ENCODE measurements around the gene STRIP2.
"Not testable (repeated sequence)": the region's sequence is repeated elsewhere in the genome, so short reads cannot be mapped to it uniquely, and the experiment has no call there.

The STRIP2 gene

GRCh38 chr7:129465080-129465479, 30.8 kb downstream of the STRIP2 start:
- Histone ChIP-seq H3K9ac (ENCODE audit: low read length) (no peak overlapping the region), H3K4me3 (ENCODE audit: low read length) (no peak overlapping the region), H3K4me1 (ENCODE audit: control insufficient read depth, insufficient read depth, low read length) (no peaks in the 10 kb centered on the region), H3K27ac (ENCODE audit: low read depth, low read length) (no peak overlapping the region), H3K36me3 (ENCODE audit: control insufficient read depth, insufficient read depth, low read length) (no peaks in the 10 kb centered on the region), H3K27me3 (ENCODE audit: control insufficient read depth, insufficient read depth, low read length) (no peaks in the 10 kb centered on the region)

GRCh38 chr7:129466796-129467195, 32.6 kb downstream of the STRIP2 start:
- Histone ChIP-seq H3K4me1 (ENCODE audit: control insufficient read depth, insufficient read depth, low read length) (no peaks in the 10 kb centered on the region), H3K27ac (ENCODE audit: low read depth, low read length) (no peak overlapping the region)

GRCh38 chr7:129468087-129468486, 33.9 kb downstream of the STRIP2 start:
- Histone ChIP-seq H3K27me3 (ENCODE audit: control insufficient read depth, insufficient read depth, low read length) (no peaks in the 10 kb centered on the region), H3K9ac (ENCODE audit: low read length) (no peak overlapping the region), H3K4me1 (ENCODE audit: control insufficient read depth, insufficient read depth, low read length) (no peaks in the 10 kb centered on the region), H3K4me3 (ENCODE audit: low read length) (no peak overlapping the region), H3K27ac (ENCODE audit: low read depth, low read length) (no peak overlapping the region), H3K36me3 (ENCODE audit: control insufficient read depth, insufficient read depth, low read length) (no peaks in the 10 kb centered on the region)

More at GRCh38 chr7:129466796-129467195, 32.6 kb downstream of the STRIP2 start:
- H3K9ac ChIP-seq (ENCODE audit: low read length): no peak overlapping the region
- no peak overlapping the region for H3K4me3 ChIP-seq (ENCODE audit: low read length)
- no peaks in the 10 kb centered on the region for H3K27me3 ChIP-seq (ENCODE audit: control insufficient read depth, insufficient read depth, low read length)
- H3K36me3 ChIP-seq (ENCODE audit: control insufficient read depth, insufficient read depth, low read length): no peaks in the 10 kb centered on the region

GRCh38 chr7:129468547-129468946, 34.3 kb downstream of the STRIP2 start:
- H3K9ac ChIP-seq (ENCODE audit: low read length): no peak overlapping the region
- H3K27ac ChIP-seq (ENCODE audit: low read depth, low read length): no peak overlapping the region
- no peaks in the 10 kb centered on the region for H3K36me3 ChIP-seq (ENCODE audit: control insufficient read depth, insufficient read depth, low read length)
- no peaks in the 10 kb centered on the region for H3K27me3 ChIP-seq (ENCODE audit: control insufficient read depth, insufficient read depth, low read length)
- no peaks in the 10 kb centered on the region for H3K4me1 ChIP-seq (ENCODE audit: control insufficient read depth, insufficient read depth, low read length)
- no peak overlapping the region for H3K4me3 ChIP-seq (ENCODE audit: low read length)

- H3K4me3 ChIP-seq (ENCODE audit: low read length): no peak overlapping the region
- no peaks in the 10 kb centered on the region for H3K27me3 ChIP-seq (ENCODE audit: control insufficient read depth, insufficient read depth, low read length)
- H3K9ac ChIP-seq (ENCODE audit: low read length): no peak overlapping the region
- H3K4me1 ChIP-seq (ENCODE audit: control insufficient read depth, insufficient read depth, low read length): no peaks in the 10 kb centered on the region
- H3K27ac ChIP-seq (ENCODE audit: low read depth, low read length): no peak overlapping the region
- H3K36me3 ChIP-seq (ENCODE audit: control insufficient read depth, insufficient read depth, low read length): no peaks in the 10 kb centered on the region
Measured at GRCh38 chr7:129469930-129470329, 35.7 kb downstream of the STRIP2 start.

- Histone ChIP-seq H3K4me1 (ENCODE audit: control insufficient read depth, insufficient read depth, low read length) (no peaks in the 10 kb centered on the region), H3K36me3 (ENCODE audit: control insufficient read depth, insufficient read depth, low read length) (no peaks in the 10 kb centered on the region), H3K9ac (ENCODE audit: low read length) (no peak overlapping the region), H3K27me3 (ENCODE audit: control insufficient read depth, insufficient read depth, low read length) (no peaks in the 10 kb centered on the region), H3K4me3 (ENCODE audit: low read length) (no peak overlapping the region), H3K27ac (ENCODE audit: low read depth, low read length) (no peak overlapping the region)
Measured at GRCh38 chr7:129470411-129470810, 36.2 kb downstream of the STRIP2 start.

- H3K9ac ChIP-seq (ENCODE audit: low read length): no peak overlapping the region
- H3K4me1 ChIP-seq (ENCODE audit: control insufficient read depth, insufficient read depth, low read length): no peaks in the 10 kb centered on the region
- no peak overlapping the region for H3K4me3 ChIP-seq (ENCODE audit: low read length)
- H3K27me3 ChIP-seq (ENCODE audit: control insufficient read depth, insufficient read depth, low read length): no peaks in the 10 kb centered on the region
- H3K36me3 ChIP-seq (ENCODE audit: control insufficient read depth, insufficient read depth, low read length): no peaks in the 10 kb centered on the region
- no peak overlapping the region for H3K27ac ChIP-seq (ENCODE audit: low read depth, low read length)
Measured at GRCh38 chr7:129471402-129471827, 37.2 kb downstream of the STRIP2 start.

GRCh38 chr7:129475931-129476330, 41.7 kb downstream of the STRIP2 start:
- not testable (repeated sequence) for H3K27me3 ChIP-seq (ENCODE audit: control insufficient read depth, insufficient read depth, low read length); H3K27ac ChIP-seq (ENCODE audit: low read depth, low read length); H3K9ac ChIP-seq (ENCODE audit: low read length); H3K36me3 ChIP-seq (ENCODE audit: control insufficient read depth, insufficient read depth, low read length); H3K4me3 ChIP-seq (ENCODE audit: low read length); H3K4me1 ChIP-seq (ENCODE audit: control insufficient read depth, insufficient read depth, low read length)

GRCh38 chr7:129476398-129476797, 42.2 kb downstream of the STRIP2 start:
- not testable (repeated sequence) for H3K36me3 ChIP-seq (ENCODE audit: control insufficient read depth, insufficient read depth, low read length); H3K27ac ChIP-seq (ENCODE audit: low read depth, low read length); H3K27me3 ChIP-seq (ENCODE audit: control insufficient read depth, insufficient read depth, low read length); H3K4me3 ChIP-seq (ENCODE audit: low read length); H3K4me1 ChIP-seq (ENCODE audit: control insufficient read depth, insufficient read depth, low read length); H3K9ac ChIP-seq (ENCODE audit: low read length)

- H3K27ac ChIP-seq (ENCODE audit: low read depth, low read length): no peak overlapping the region
- no peaks in the 10 kb centered on the region for H3K36me3 ChIP-seq (ENCODE audit: control insufficient read depth, insufficient read depth, low read length)
- H3K27me3 ChIP-seq (ENCODE audit: control insufficient read depth, insufficient read depth, low read length): no peaks in the 10 kb centered on the region
- no peak overlapping the region for H3K9ac ChIP-seq (ENCODE audit: low read length)
- H3K4me1 ChIP-seq (ENCODE audit: control insufficient read depth, insufficient read depth, low read length): no peaks in the 10 kb centered on the region
- H3K4me3 ChIP-seq (ENCODE audit: low read length): no peak overlapping the region
Measured at GRCh38 chr7:129479831-129480230, 45.6 kb downstream of the STRIP2 start.

- no peak overlapping the region for H3K4me3 ChIP-seq (ENCODE audit: low read length)
- H3K27ac ChIP-seq (ENCODE audit: low read depth, low read length): no peak overlapping the region
- H3K27me3 ChIP-seq (ENCODE audit: control insufficient read depth, insufficient read depth, low read length): no peaks in the 10 kb centered on the region
- no peaks in the 10 kb centered on the region for H3K36me3 ChIP-seq (ENCODE audit: control insufficient read depth, insufficient read depth, low read length)
- no peak overlapping the region for H3K9ac ChIP-seq (ENCODE audit: low read length)
- no peaks in the 10 kb centered on the region for H3K4me1 ChIP-seq (ENCODE audit: control insufficient read depth, insufficient read depth, low read length)
Measured at GRCh38 chr7:129480674-129481363, 46.6 kb downstream of the STRIP2 start.

- not testable (repeated sequence) for H3K36me3 ChIP-seq (ENCODE audit: control insufficient read depth, insufficient read depth, low read length); H3K9ac ChIP-seq (ENCODE audit: low read length); H3K27ac ChIP-seq (ENCODE audit: low read depth, low read length); H3K27me3 ChIP-seq (ENCODE audit: control insufficient read depth, insufficient read depth, low read length); H3K4me3 ChIP-seq (ENCODE audit: low read length); H3K4me1 ChIP-seq (ENCODE audit: control insufficient read depth, insufficient read depth, low read length)
Measured at GRCh38 chr7:129481376-129481775, 47.1 kb downstream of the STRIP2 start.

- no peaks in the 10 kb centered on the region for H3K27me3 ChIP-seq (ENCODE audit: control insufficient read depth, insufficient read depth, low read length)
- no peak overlapping the region for H3K27ac ChIP-seq (ENCODE audit: low read depth, low read length)
- no peaks in the 10 kb centered on the region for H3K4me1 ChIP-seq (ENCODE audit: control insufficient read depth, insufficient read depth, low read length)
- no peak overlapping the region for H3K4me3 ChIP-seq (ENCODE audit: low read length)
- H3K36me3 ChIP-seq (ENCODE audit: control insufficient read depth, insufficient read depth, low read length): no peaks in the 10 kb centered on the region
- H3K9ac ChIP-seq (ENCODE audit: low read length): no peak overlapping the region
Measured at GRCh38 chr7:129482781-129483180, 48.5 kb downstream of the STRIP2 start.
